Ovary (tissue), 3 donors: Measurements from ENCODE around the gene COPA.

Experiments
- CTCF ChIP-seq, 3 donors: fragments of 450-650 bp in 2 of 3; fragments of 200-600 bp in 1 of 3; IDR thresholded peaks; one replicate each; pipeline versions ENCODE4 v1.5.1 to v1.8.0; 2016 to 2022; ENCODE audit warnings: antibody characterized with exemption in 3 of 3, mild to moderate bottlenecking in 1 of 3
- POLR2A ChIP-seq: fragments of 450-650 bp; IDR thresholded peaks from one replicate; pipeline ENCODE4 v1.6.1; 2017; ENCODE audit warnings: antibody characterized with exemption, mild to moderate bottlenecking, moderate library complexity
- donor health status: DM: no; HTN: no; CAD: no.

GRCh38 chr1:160309571-160309970 lies 33.5 kb downstream of the COPA start:
- TF ChIP-seq CTCF (IDR thresholded peaks at IDR 0.05) (no peak), POLR2A (no peak)
